Right ventricle myocardium inferior (tissue), 1 donor: Measurements from ENCODE around the gene TESK2. TPM values are rescaled to one million over a fixed set of nuclear protein-coding genes. Genes with fewer than 3 reads are reported as not detected.

Experiments used
- ATAC-seq: fragments of 200-7000 bp; cut with Tn5 transposase; one replicate; pipeline ENCODE4 v1.9.1; 2020; ENCODE audit warnings: mild to moderate bottlenecking, moderate library complexity
- DNase-seq: peaks from one replicate; pipeline ENCODE4 v3.0.0; 2021; ENCODE audit errors: missing footprints
- intact Hi-C: fragments of 100-400 bp; cut with DNase I; formaldehyde crosslinking; loops from one replicate; pipeline ENCODE4 v1.11.0; 2022
- total RNA-seq: library from RNA; stranded (reverse); fragmentation: NEBNext Ultra II Directional; extraction: Animal tissue kit (Norgen Biotek cat#: 25700); gene quantifications from one replicate; pipeline ENCODE4 v1.2.1, GENCODE V29; 2021
- donor health status: DM: no; HTN: yes; CAD: no; lungs with severe emphysema.

Gene TESK2
- total RNA-seq, 1 donor from 2014 or later = 1.5 TPM

DNA sequence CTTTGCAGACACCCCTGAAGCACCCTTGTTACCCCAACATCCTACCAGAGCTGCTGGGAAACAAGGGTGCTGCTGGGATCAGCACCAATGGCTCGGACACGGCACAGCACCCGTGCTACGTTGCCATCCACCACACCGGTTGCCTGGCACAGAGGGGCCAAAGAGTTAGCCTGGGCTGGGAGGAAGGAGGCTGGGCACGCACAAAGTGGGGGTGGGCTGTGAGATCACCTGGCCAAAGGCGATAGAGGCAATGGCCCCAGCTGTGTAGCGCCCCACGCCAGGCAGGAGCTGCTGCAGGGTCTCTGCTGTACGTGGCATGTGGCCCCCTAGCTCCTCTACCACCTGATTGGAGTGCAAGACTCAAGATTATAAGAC, 158.6 kb downstream of the TESK2 start:
- ATAC-seq = no peak

DNA sequence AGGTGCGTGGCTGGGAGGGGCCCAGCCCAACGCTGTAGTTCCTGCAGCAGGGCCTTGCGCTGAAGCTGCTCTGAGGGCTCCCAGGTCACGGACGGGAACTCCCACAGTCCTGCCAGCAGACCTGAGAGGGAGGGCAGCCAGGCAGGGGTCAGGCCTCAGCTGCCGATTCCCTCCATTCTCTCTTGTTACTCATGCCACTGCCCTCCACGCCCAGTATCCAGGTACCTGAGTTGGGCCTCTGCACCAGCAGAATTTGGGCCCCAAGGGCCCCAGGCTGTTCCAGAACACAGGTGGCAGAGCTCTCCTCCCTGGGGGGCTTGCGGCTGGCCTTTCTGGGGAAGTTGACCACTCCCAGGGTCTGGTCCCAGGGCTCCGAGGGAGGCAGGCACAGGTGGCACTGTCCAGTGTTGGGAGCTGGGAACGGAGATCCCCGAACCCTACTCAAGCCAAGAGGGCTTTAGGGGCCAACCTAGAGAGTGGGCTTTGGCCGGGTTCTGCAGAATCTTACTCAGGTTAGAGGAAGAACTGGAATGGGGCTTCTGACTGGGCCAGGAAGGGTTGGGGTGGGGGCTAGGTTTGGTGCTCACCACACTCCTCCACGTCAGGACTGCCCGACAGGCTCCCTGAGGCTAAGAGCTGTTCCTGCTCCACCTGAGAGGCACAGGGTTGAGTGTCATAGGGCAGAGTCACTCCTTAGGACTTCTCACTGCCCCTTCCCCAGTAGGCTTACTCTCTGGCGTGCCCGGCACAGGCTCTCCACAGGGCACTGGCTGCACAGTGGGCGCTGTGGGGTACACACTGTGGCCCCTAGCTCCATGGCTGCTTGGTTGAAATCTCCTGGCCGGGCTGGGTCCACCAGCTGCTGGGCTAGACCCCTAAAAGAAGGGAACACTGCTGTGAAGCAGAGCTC, 159.3 kb downstream of the TESK2 start:
- intact Hi-C loops = no loop called here
- ATAC-seq (no peak), DNase-seq (no peak)

More for the DNA sequence above, 158.6 kb downstream of the TESK2 start:
- DNase-seq = no peak
- intact Hi-C loops = no loop called here

DNA sequence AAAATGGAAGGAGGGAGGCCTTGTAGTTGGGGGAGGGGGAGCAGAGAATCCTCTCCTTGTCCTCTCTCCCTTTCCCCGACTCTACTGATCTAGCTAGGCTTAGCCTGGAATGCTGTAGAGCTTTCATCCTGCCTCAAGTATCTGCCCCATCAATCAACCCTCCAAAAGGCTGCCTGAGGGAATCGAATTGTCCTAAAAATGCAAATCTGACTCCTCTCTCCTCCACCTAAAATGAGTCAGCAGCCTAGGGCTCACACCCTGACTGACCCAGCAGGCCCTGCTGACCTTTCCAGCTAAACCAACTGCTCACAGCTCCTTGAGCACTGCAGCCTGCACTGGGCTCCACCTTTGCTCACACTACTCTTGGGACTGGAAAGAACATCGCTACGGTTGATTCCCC, 161.5 kb downstream of the TESK2 start:
- intact Hi-C loops = no loop called here
- ATAC-seq = no peak
- DNase-seq = no peak

DNA sequence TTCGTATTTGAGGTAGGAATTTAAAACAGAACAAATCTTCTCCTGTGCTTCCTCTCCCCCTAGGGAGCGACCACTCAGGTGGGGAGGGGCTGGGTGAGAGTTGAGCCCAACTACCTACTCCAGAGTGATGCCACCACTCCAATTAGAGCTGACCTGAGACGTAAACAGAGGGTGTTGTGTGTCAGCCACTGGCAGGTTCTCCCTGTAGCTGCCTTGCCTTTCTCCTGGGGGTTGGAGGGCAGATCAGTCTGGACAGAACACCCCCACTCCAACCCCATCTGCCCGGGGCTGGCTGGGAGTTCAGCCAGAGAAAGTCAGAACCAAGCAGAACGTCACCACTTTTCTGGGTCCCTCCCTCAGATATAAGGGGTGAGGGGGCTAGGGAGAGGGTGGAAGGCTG, 162.3 kb downstream of the TESK2 start:
- intact Hi-C loops = no loop called here

DNA sequence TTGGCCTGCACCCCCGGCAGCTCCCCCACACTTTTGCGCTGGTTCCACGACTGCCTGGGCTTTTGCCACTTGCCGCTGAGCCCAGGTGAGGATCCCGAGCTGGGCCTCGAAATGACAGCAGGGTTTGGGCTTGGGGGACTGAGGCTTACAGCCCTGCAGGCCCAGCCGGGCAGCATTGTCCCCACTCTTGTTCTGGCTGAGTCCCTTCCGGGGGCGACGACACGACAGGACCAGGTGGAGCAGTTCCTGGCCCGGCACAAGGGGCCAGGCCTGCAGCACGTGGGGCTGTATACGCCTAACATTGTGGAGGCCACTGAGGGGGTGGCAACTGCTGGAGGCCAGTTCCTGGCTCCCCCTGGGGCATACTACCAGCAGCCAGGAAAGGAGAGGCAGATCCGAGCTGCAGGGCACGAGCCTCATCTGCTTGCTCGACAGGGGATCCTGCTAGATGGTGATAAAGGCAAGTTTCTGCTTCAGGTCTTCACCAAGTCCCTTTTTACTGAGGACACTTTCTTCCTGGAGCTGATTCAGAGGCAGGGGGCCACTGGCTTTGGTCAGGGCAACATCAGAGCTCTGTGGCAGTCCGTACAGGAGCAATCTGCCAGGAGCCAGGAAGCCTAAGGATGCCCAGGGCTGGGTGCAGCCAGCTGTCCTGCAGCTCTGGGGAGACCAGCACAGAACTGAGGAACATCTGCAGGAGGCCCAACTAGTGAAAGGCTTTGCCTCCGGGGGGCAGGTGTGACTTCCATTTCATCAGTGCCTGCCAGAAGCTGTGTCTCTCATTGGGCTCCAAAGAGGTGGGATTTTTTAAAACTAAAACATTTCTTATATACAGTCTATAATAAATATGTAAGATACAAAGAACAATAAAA, 163.1 kb downstream of the TESK2 start:
- ATAC-seq = no peak
- intact Hi-C loops = no loop called here
- DNase-seq = no peak

More for the DNA sequence above, 162.3 kb downstream of the TESK2 start:
- ATAC-seq = no peak
- no peak for DNase-seq

DNA sequence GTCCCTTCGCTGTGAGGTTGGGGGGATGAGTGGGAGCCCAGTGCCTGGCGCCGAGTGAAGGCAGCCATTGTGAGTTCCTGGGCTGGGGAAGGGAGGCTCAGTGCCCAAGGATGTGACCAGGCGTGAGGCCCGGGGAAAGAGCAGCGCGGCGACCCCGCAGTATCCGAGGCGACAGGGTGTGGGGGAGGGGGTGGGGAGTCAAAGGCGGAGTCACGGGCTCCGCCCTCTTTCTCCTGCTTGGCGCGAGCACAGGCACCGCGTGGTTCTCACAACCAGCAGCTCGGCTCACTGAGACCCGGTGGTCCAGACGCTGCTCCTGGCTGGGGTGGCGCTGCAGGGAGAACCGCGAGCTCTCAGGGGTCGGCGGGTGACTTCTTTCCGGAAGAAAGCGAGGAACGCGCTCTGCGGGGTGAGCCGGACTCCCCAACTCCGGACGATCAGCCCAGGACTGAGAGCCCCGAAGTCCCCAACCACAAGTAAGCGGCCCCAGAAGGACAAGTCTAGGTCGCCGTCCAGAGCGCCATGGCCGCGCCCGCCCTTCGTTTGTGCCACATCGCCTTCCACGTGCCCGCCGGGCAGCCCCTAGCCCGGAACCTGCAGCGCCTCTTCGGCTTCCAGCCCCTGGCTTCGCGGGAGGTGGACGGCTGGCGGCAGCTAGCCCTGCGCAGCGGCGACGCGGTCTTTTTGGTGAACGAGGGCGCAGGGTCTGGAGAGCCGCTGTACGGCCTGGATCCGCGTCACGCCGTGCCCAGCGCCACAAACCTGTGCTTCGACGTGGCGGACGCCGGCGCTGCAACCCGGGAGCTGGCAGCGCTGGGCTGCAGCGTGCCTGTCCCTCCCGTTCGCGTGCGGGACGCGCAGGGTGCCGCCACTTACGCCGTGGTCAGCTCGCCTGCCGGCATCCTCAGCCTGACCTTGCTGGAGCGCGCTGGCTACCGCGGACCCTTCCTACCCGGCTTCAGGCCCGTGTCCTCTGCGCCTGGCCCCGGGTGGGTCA, 164.0 kb downstream of the TESK2 start, which contains the start of gene HPDL:
Gene HPDL (plus strand): TSS at position 269 of the 997 bp plus-strand sequence. CDS start 254 bp downstream, at position 523.
- ATAC-seq (peak; percentile 81), DNase-seq (peak; percentile 77)
- intact Hi-C loops = no loop called here

DNA sequence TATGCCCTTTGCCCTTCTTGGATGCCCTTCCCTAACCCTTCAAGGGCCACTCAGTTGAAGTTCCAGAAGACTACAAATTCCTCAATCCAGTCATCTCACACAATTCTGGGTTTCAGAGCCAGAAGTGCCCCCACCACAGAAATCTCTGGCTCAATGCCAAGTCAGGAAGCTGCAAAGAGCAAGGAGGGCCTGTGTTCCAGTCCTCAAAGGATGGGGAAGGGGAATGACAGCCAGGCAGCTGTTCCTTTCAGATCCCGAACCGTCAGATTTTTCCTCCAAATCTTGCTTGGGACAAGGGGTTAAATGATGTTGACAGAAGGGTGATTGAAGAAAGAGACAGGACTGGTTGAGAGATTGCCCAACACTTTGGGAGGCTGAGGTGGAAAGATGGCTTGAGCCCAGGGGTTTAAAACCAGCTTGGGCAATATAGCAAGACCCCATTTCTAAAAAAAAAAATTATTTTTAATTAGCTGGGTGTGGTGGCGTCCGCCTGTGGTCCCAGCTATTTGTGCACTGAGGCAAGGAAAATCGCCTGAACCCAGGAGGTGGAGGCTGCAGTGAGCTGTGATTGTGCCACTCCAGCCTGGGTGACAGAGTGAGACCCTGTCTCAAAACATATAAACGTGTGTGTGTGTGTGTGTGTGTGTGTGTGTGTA, 165.0 kb downstream of the TESK2 start:
- intact Hi-C loops = no loop called here
- no peak for DNase-seq
- no peak for ATAC-seq

DNA sequence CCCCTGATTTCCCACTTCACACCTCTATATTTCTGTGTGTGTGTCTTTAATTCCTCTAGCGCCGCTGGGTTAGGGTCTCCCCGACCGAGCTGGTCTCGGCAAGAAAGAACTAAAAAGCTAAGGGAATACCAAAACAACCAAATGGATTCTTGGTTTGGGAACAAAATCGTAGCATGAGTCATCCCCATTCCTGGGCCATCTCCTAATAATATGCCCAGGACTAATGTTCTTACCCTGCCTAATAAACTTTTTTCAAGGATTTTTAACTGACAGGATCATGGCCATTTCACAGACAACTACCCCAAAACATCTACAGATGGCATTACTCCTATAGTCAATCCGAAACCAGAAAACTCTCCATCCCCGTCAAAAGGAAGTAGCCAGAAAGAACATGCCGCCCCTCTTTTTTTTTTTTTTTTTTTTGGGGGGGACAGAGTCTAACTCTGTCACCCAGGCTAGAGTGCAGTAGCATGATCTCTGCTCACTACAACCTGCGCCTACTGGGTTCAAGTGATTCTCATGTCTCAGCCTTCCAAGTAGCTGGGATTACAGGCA, 168.4 kb downstream of the TESK2 start:
- intact Hi-C loops = no loop called here
- DNase-seq = no peak
- ATAC-seq = no peak

DNA sequence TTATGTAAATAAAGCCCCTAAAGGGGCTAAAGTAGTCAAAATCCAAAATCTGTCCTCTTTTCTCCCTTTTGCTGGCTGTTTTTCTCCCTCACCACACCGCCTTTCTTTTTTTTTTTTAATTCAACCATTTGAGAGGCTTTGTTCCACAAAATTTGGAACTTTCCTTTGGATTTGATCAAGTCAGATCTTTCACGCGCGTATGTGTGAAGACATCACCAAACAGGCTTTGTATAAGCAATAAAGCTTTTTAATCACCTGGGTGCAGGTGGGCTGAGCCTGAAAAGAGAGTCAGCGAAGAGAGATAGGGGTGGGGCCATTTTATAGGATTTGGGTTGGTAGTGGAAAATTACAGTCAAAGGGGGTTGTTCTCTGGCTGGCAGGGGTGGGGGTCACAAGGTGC, 169.5 kb downstream of the TESK2 start:
- intact Hi-C loops = no loop called here
- ATAC-seq = no peak
- no peak for DNase-seq

DNA sequence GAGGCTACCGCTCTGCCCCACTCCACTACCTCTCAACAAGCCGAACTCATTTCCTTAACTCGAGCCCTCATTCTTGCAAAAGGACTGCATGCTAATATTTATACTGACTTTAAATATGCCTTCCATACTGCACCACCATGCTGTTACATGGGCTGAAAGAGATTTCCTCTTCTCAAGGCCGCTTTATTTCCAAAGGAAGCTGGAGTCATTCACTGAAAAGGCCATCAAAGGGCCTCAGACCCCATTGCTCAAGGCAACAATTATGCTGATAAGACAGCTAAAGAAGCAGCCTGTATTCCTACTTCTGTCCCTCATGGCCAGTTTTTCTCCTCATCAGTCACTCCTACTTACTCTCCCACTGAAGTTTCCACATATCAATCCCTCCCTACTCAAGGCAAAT, 171.2 kb downstream of the TESK2 start:
- DNase-seq = no peak
- ATAC-seq = no peak
- intact Hi-C loops = no loop called here

DNA sequence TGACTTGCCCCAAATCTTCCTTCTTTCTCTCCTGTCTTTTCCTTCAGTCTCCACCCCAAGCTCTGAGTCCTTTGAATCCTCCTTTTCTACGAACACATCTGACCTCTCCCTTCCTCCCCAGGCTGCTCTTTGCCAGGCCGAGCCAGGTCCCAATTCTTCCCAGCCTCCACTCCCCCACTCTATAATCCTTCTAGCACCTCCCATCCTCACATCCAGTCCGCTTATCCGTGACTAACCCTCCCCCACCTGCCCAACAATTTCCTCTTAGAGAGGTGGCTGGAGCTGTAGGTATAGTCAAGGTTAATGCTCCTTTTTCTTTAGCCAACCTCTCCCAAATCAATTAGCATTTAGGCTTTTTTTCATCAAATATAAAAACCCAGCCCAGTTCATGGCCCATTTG, 173.8 kb downstream of the TESK2 start:
- ATAC-seq = no peak
- no peak for DNase-seq
- intact Hi-C loops = no loop called here

DNA sequence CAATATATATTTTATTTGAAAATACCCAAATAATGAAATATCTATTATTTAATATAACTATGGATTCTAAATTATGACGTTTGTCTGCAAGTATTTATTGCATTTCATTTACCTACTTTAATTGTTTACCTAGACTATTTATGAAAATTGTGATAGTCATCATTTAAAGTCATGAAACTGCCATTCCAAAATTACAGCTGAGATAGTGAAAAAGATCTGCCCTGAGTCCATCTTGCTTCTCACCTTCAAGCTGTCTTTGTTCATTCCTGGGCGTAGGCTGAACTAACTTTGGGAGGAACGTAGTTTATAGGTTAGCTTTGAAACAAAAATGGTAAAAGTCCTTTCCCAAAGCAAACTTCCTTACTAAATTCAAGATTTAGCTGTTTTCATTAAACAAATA, 176.7 kb downstream of the TESK2 start:
- ATAC-seq (no peak), DNase-seq (no peak)
- intact Hi-C loops = no loop called here

DNA sequence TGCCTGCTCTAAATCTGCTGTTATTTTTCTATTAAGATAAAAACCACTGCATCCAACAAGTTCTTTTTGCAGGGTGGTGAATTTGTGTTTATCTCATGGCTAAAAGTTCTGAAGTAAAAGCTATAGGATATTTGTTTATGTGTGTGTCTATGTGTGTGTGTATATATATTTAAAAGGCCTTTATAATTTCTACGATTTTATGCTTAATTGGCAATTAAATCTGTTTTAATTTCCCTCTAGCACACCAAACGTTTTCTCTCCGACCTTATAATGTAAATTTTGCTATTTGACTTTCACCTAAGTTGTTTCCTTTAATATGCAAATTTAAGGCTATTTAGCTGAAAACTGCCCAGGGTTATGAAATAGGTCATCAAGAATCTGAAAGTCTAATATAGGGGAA, 184.1 kb downstream of the TESK2 start:
- no peak for DNase-seq
- intact Hi-C loops = no loop called here
- no peak for ATAC-seq

DNA sequence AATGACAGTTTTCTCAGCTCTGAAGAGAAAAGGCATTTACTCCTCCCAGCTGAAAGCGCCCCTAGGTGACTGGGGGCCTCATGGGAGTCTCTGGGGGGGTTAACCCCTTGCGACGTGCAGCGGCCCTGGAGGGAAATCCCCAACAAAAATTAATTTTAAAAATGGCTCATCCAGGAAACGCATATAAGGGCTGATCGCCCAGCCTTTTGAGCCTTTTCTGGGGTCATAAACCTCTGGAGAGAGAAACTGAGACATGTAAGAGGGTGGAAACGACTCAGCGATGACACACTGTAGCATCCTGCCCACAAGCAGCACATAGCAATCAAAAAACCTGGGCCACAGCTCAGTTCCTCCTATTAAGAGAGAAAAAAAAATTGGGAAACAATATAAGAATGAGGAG, 184.6 kb downstream of the TESK2 start:
- DNase-seq = no peak
- no peak for ATAC-seq
- intact Hi-C loops = no loop called here

DNA sequence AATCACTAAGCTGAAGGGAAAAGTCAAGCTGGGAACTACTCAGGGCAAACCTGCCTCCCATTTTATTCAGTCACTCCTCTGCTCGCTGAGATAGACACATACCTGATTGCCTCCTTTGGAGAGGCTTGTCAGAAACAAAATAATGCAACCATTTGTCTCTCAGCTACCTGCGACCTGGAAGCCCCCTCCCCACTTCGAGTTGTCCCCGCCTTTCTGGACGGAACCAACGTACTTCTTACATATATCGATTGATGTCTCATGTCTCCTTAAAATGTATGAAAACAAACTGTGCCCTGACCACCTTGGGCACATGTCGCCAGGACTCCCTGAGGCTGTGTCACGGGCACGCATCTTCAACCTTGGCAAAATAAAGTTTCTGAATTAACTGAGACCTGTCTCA, 185.7 kb downstream of the TESK2 start:
- intact Hi-C loops = loop anchor here (2.0 kb wide), 2 partner anchors 36 to 468 kb away; partner anchors contain the start of genes MUTYH and TOE1
- DNase-seq (no peak), ATAC-seq (no peak)

DNA sequence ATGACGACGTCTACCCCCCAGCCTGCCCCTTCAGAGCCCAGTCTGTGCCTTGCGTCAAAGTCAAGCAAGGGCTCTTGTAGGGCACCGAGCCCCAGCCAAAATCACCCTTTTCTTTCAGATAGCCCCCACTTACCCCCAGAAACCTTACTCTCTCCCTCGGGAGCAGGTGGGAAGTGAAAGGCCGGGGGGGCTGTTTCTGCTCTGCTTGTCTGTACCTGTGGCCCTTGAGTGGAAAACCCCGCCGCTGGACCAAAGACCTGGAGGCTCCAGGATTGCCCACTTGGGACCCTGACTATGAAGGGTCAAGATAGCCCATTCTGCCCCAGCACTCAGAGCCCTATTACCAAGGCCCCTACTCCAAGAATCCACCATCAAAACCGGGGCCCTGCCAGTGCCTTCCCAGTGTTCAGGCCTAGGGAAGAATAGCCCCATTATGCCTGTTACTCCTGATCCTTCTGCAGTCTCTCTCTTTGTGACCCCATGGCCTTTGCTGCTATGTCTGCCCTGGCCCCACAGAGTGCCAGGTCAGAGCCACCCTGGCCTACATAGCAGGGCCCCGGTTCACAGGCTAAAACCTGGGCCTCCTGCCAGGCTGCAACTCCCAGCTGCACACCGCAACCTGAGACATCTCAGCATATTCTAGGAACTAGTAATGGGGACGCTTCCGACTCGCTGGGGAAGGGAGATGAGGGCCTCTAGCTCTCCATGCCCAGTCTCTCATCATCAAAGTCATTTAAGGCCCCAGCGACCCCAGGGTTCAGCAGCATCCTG, 186.5 kb downstream of the TESK2 start:
- DNase-seq (no peak), ATAC-seq (no peak)
- intact Hi-C loops = loop anchor here (2.0 to 5.0 kb wide), 3 partner anchors 36 to 468 kb away; partner anchors contain the start of genes MUTYH, TESK2 and TOE1
